Fibroblast of skin of left quadriceps (primary cell): Measurements from ENCODE around the gene GRB10.
A peak's percentile ranks its signal among the peaks of the same experiment; 100 is the strongest.

ENCODE experiments used
- DNase-seq, 2 experiments: peaks; one replicate each; pipeline ENCODE4 v3.0.0-alpha.2; 2013; ENCODE audit warnings: low read depth in 2 of 2

Gene GRB10

DNA sequence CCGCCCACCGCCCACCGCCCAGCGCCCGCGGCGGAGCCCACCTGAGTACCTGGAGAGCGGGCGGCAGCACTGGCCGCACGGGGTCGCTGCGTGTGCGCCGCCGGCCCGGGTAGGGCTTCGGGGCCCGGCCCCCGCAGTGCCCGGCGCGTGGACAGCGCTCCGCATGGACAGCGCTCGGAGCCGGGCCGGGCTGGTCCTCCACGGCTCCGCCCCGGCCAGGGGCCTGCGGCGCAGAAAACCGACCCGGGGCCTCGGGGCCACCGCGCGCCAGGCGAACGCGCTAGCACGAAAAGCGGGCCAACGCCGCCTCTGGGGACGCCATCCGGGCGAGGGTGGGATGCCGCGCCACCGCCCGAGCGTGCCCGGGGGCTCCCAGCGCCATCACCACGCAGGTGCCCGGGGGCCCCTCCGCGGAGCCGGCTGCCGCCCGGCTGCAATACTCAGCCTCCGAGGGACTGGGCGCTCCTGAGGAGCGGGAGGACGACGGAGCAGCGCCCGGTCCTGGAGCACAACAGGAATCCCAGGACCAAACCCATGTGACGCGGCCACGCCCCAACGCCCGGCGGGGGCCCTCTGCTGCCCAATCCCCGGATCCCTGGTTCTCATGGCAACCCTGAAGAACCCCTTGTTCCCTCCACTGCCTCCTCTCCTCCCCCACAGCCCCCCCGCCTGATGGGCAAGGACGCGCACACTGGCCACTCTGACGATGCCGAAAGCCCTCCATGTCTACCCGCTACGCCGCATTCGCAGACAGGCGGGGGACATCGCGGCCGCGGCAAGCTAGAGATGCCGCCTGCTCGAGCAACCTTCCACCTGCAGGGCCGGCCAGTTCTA, at the start of gene GRB10:
Gene GRB10 (minus strand): TSS at position 522 of the 834 bp plus-strand sequence. CDS start 50,574 bp downstream, outside the sequence.
- DNase-seq, result no peak

DNA sequence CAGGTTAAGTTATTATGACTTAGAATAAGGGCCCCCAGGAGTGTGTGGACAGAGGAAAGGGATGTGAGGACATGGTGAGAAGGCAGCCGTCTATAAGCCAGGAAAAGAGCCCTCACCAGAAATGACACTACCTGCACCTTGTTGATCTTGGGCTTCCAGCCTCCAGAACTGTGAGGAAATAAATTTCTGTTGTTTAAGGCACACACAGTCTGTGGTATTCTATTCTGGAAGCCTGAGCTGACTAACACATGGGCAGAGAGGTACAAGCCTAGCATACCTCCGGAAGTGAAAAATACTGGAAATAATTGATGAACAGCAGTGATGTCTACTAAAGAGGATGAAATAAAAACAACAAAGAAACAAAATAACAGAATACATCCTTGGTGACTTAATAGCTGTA, 46.1 kb upstream of the GRB10 start:
- DNase-seq, result no peak

DNA sequence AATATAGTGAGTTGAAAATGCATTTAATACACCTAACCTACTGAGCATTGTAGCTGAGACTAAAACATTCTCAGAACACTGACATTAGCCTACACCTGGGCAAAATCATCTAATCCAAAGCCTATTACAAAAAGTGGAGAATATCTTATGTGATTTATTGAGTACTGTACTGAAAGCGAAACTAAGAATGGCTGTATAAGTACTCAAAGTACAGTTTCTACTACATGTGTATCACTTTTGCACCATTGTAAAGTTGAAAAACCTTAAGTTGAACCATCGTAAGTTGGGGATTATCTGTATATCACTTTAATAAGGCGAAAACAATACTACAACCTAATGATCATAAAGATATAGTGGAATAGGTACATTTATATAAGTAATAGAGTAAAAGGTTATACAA, 45.4 kb upstream of the GRB10 start:
- no peak for DNase-seq

- no peak for DNase-seq
Observed at GRCh38 chr7:50827281-50827680, 44.6 kb upstream of the GRB10 start.

- peak; percentile 21 to 35 for DNase-seq
Observed at GRCh38 chr7:50826371-50827172, 43.9 kb upstream of the GRB10 start.

GRCh38 chr7:50825465-50825864, 42.8 kb upstream of the GRB10 start:
- DNase-seq, result no peak

DNA sequence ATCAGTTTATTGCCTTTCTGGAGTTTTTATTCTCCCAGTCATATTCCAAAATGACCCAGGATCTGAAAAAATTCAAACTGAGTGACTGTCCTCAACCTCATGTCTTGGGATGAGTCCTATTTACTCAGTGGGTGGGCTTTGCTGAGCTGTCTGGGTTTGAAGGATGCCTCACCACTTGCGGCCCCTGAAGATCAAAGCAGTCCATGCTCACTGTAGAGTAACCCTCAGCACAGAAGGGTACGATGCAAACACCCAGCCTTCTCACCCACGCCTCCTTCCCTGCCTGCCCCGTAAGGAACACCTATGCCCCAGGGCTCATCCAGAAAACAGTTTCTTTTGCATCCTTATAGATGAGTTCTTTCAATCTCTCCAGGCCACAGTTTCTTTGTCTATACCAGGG, 42.2 kb upstream of the GRB10 start:
- no peak for DNase-seq

DNA sequence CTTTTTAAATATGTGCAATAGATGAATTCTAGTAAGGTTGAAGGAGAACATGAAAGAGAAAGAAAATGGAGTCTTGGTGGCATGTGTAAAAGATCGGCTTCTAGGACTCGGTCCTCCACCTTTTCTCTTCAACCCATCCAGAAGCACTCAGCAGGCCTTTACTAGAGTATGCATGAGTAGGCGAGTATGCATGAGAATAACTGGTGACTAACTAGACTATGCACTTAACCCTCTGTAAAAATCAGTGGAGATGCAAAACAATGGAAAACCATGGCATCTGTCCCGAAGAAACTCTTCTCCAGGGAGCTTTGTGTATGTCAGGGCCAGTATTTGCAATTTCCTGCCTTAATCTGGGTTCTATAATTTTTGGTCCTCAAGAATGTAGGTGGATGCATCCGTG, 40.0 kb upstream of the GRB10 start:
- DNase-seq, result no peak

- DNase-seq, result no peak
Observed at GRCh38 chr7:50822110-50822509, 39.4 kb upstream of the GRB10 start.

DNA sequence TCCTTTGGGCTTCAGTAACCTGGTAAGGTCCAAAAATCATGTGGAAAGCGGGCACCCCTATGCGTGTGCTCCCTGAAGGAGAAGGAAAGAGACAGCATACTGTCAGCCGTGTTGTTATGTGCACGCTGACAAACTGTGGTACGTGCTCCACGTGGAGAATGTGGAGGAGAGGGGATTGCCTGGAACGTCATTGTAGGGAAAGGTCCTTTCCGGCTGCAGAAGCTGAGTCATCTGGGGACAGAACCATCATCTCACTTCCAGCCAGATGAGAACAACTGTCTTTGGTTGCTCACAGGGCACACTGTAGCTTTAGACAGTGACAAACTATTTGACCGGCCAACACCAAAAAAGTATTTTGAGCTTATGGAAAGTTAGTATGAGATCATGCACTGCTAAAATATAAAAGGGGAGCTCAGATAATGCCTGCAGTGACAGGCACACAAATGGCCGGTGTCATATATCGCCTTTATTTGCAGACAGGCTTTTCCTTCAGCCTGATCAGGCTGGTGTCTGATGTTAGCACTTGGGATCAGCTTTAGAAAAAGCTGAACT, 38.8 kb upstream of the GRB10 start:
- DNase-seq, result no peak

GRCh38 chr7:50818324-50818723, 35.6 kb upstream of the GRB10 start:
- DNase-seq, result no peak

GRCh38 chr7:50817561-50817960, 34.9 kb upstream of the GRB10 start:
- no peak for DNase-seq

- no peak for DNase-seq
Observed at GRCh38 chr7:50815138-50815537, 32.4 kb upstream of the GRB10 start.

GRCh38 chr7:50814166-50814565, 31.5 kb upstream of the GRB10 start:
- no peak for DNase-seq

DNA sequence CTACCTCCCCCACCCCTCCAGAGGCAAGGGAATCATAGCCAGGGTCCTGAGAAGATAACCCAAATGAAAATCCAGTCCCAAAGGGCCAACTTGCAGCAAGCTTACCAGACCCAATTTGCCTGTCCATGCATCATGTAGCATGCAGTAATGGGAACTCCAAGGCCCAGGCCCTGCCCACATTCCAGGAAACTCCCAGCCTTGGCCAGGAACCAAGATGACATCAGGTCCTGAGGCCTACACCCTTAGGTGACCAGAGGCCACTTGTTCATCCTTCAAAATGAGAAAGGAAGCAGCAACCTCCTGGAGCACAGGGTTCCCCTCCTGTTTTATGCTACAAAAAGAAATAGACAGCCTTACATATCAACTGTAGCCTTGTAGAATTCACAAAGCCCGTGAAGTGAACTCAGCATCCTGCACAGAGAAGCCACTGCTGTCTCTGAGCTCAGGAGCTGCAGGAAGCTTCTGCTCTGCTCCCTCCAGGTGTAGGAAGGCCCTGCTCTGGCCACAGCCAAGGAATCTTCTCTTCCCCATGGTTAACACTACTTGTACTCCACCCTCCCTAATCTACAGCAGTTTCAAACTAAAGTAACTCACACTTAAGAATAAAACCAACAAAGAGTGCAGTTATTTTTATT, 30.3 kb upstream of the GRB10 start:
- no peak for DNase-seq

DNA sequence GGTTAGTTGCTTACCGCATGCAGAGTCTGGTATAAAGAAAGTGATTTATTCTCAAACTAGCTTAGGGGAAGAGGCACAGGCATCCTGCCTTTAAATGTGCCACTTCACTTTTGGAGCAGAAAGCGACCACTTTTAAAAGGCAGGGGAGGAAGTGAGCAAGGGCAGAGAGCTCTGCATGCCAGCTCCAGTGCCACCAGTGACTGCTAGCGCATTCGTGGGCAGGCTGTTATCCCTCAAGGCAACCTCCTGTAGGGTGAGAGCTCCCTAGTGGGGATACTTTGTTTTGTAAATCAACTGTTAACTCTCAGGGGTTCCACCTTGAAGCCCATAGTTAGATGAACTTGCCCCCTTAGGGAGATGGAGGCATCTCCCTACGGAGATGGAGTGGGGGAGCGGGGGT, 29.4 kb upstream of the GRB10 start:
- DNase-seq, result no peak

GRCh38 chr7:50808282-50808888, 25.7 kb upstream of the GRB10 start:
- no peak for DNase-seq

GRCh38 chr7:50807026-50807730, 24.5 kb upstream of the GRB10 start:
- no peak for DNase-seq

- DNase-seq, result no peak
Observed at GRCh38 chr7:50806143-50806542, 23.4 kb upstream of the GRB10 start.

- no peak for DNase-seq
Observed at GRCh38 chr7:50805447-50806125, 22.9 kb upstream of the GRB10 start.
